Endodermal cell (in vitro differentiated cells): Measurements from ENCODE around the gene ADAMTS17. TPM values are rescaled to one million over a fixed set of nuclear protein-coding genes. Genes with fewer than 3 reads are reported as not detected.

Source experiments
- DNase-seq: peaks from one replicate; pipeline ENCODE4 v3.0.0-alpha.2; 2017
- H3K27ac ChIP-seq: 2 replicates; pipeline ENCODE4 v1.5.1; 2013; ENCODE audit warnings: mild to moderate bottlenecking, low read depth, low read length, moderate library complexity
- H3K27me3 ChIP-seq: 2 replicates; pipeline ENCODE4 v1.6.1; 2013; ENCODE audit warnings: mild to moderate bottlenecking, low read length, moderate library complexity; ENCODE audit not compliant: insufficient read depth, control insufficient read depth, poor library complexity, severe bottlenecking
- H3K36me3 ChIP-seq: 2 replicates; pipeline ENCODE4 v1.7.0; 2013; ENCODE audit warnings: mild to moderate bottlenecking, low read length, moderate library complexity; ENCODE audit not compliant: control insufficient read depth, insufficient read depth
- H3K4me1 ChIP-seq: one replicate; pipeline ENCODE4 v1.7.0; 2013; ENCODE audit warnings: low read length; ENCODE audit not compliant: control insufficient read depth, insufficient read depth
- H3K4me3 ChIP-seq: 2 replicates; pipeline ENCODE4 v1.5.1; 2013; ENCODE audit warnings: mild to moderate bottlenecking, low read length, moderate library complexity
- H3K9ac ChIP-seq: 2 replicates; pipeline ENCODE4 v1.6.1; 2013; ENCODE audit warnings: mild to moderate bottlenecking, low read length, moderate library complexity; ENCODE audit not compliant: poor library complexity, severe bottlenecking; ENCODE audit errors: extremely low read depth
- H3K9me3 ChIP-seq: 2 replicates; pipeline ENCODE4 v1.6.1; 2013; ENCODE audit warnings: mild to moderate bottlenecking, low read length, moderate library complexity; ENCODE audit not compliant: control insufficient read depth
- H3K27ac Mint-ChIP-seq: 2 replicates; pipeline ENCODE4 v1.8.0; 2020; ENCODE audit warnings: mixed read lengths
- H3K27me3 Mint-ChIP-seq: 2 replicates; pipeline ENCODE4 v1.8.0; 2021; ENCODE audit warnings: mild to moderate bottlenecking, mixed read lengths; ENCODE audit not compliant: insufficient read depth
- H3K36me3 Mint-ChIP-seq: 2 replicates; pipeline ENCODE4 v1.8.0; 2020; ENCODE audit warnings: low read depth, mixed read lengths
- H3K4me1 Mint-ChIP-seq: 2 replicates; pipeline ENCODE4 v1.8.0; 2020; ENCODE audit warnings: mixed read lengths
- H3K4me3 Mint-ChIP-seq: 2 replicates; pipeline ENCODE4 v1.8.0; 2020; ENCODE audit warnings: mild to moderate bottlenecking, moderate library complexity, mixed read lengths
- H3K9me3 Mint-ChIP-seq: 2 replicates; pipeline ENCODE4 v1.8.0; 2020; ENCODE audit warnings: mild to moderate bottlenecking, mixed read lengths
- CTCF ChIP-seq: fragments of 200-600 bp; sonication (generic); conservative IDR thresholded peaks from 2 replicates; pipeline ENCODE4 v1.5.0; 2021; ENCODE audit warnings: antibody characterized with exemption, mild to moderate bottlenecking
- WGBS, 2 experiments: methylation state at CpG; one replicate each; pipeline versions ENCODE4 v1.1.5 to v1.1.7; 2013; ENCODE audit warnings: missing lambda C conversion rate in 2 of 2, mixed read lengths in 1 of 2; ENCODE audit not compliant: insufficient coverage in 1 of 2, insufficient read length in 1 of 2; 5-methylcytosine and 5-hydroxymethylcytosine counted together
- total RNA-seq, 2 donors: library from RNA; stranded (reverse); fragmentation: NEBNext Ultra II Directional in 1 of 2; extraction: Animal tissue kit (Norgen Biotek cat#: 25700) in 1 of 2; gene quantifications; 2 replicates in 1 of 2; 3 replicates in 1 of 2; pipeline ENCODE4 v1.2.1, GENCODE V29; 2021

ADAMTS17 gene
- total RNA-seq, 2 donors from 2014 or later, result 0.82 to 2.3 TPM

- Histone ChIP-seq H3K9me3 (no peaks in the 10 kb centered on the region), H3K9ac (no peak overlapping the region), H3K4me3 (no peak overlapping the region), H3K27ac (no peak overlapping the region), H3K36me3 (no peaks in the 10 kb centered on the region), H3K27me3 (no peaks in the 10 kb centered on the region), H3K4me1 (no peaks in the 10 kb centered on the region)
- Mint-ChIP-seq H3K27ac (no peak overlapping the region), H3K9me3 (no peaks in the 10 kb centered on the region), H3K36me3 (no peaks in the 10 kb centered on the region), H3K4me3 (no peak overlapping the region), H3K27me3 (no peaks in the 10 kb centered on the region), H3K4me1 (peaks cover 5% of the 10 kb centered on the region)
- TF ChIP-seq CTCF, result no peak
- WGBS, 2 experiments, result 75 to 78% methylated on average over 4 to 9 of the region's 9 CpGs
- no peak for DNase-seq
These were observed 370.8 kb downstream of the ADAMTS17 start for GRCh38 chr15:99970891-99971430.

- Histone ChIP-seq H3K9ac (no peak overlapping the region), H3K27ac (no peak overlapping the region), H3K36me3 (no peaks in the 10 kb centered on the region), H3K9me3 (no peaks in the 10 kb centered on the region), H3K4me1 (no peaks in the 10 kb centered on the region), H3K4me3 (no peak overlapping the region), H3K27me3 (no peaks in the 10 kb centered on the region)
- H3K27ac Mint-ChIP-seq, result no peak overlapping the region
- H3K27me3 Mint-ChIP-seq, result no peaks in the 10 kb centered on the region
- H3K4me3 Mint-ChIP-seq, result no peak overlapping the region
- no peaks in the 10 kb centered on the region for H3K9me3 Mint-ChIP-seq
- WGBS, 2 experiments, result 93 to 100% methylated on average over 4 to 8 of the region's 8 CpGs
- no peaks in the 10 kb centered on the region for H3K36me3 Mint-ChIP-seq
- H3K4me1 Mint-ChIP-seq, result no peaks in the 10 kb centered on the region
- DNase-seq, result peak; percentile 13
- TF ChIP-seq CTCF, result no peak
These were observed 372.4 kb downstream of the ADAMTS17 start for GRCh38 chr15:99969261-99969920.

GRCh38 chr15:99967841-99968371, 373.9 kb downstream of the ADAMTS17 start:
- WGBS, 2 experiments, result 90 to 95% methylated on average over 8 to 11 of the region's 11 CpGs
- H3K4me3 Mint-ChIP-seq, result no peak overlapping the region
- TF ChIP-seq CTCF, result no peak

More at GRCh38 chr15:99967841-99968371, 373.9 kb downstream of the ADAMTS17 start:
- H3K27ac Mint-ChIP-seq, result no peak overlapping the region
- H3K36me3 Mint-ChIP-seq, result no peaks in the 10 kb centered on the region
- Histone ChIP-seq H3K4me1 (no peaks in the 10 kb centered on the region), H3K36me3 (no peaks in the 10 kb centered on the region), H3K4me3 (no peak overlapping the region), H3K27ac (no peak overlapping the region), H3K27me3 (no peaks in the 10 kb centered on the region), H3K9ac (no peak overlapping the region), H3K9me3 (no peaks in the 10 kb centered on the region)
- peaks cover 3% of the 10 kb centered on the region for H3K9me3 Mint-ChIP-seq
- peak; percentile 24 for DNase-seq
- no peaks in the 10 kb centered on the region for H3K27me3 Mint-ChIP-seq
- H3K4me1 Mint-ChIP-seq, result no peaks in the 10 kb centered on the region
